Neural cell (in vitro differentiated cells): ENCODE results near the gene INTS6. TPM values are rescaled to one million over a fixed set of nuclear protein-coding genes. Genes with fewer than 3 reads are reported as not detected.

Experiments
- H2AFZ ChIP-seq: fragments of 200-600, 300-800 bp; sonication (generic), shearing (Covaris generic); 2 replicates; pipeline ENCODE4 v1.6.0; 2014; ENCODE audit warnings: low read depth, mild to moderate bottlenecking, antibody characterized with exemption, low read length, moderate library complexity
- H3F3A ChIP-seq: fragments of 200-600 bp; shearing (Covaris generic); 2 replicates; pipeline ENCODE4 v1.6.1; 2016; ENCODE audit warnings: mild to moderate bottlenecking, moderate library complexity, mixed read lengths, antibody characterized with exemption, low read length; ENCODE audit not compliant: insufficient read depth, poor library complexity, severe bottlenecking
- H3K27ac ChIP-seq: fragments of 200-600, 300-800 bp; sonication (generic), shearing (Covaris generic); 2 replicates; pipeline ENCODE4 v1.5.1; 2014; ENCODE audit warnings: mild to moderate bottlenecking, low read length, moderate library complexity
- H3K27me3 ChIP-seq: fragments of 300-800, 200-600 bp; sonication (generic), shearing (Covaris generic); 2 replicates; pipeline ENCODE4 v1.6.0; 2014; ENCODE audit warnings: mild to moderate bottlenecking, low read depth, low read length, moderate library complexity; ENCODE audit not compliant: insufficient read depth
- H3K36me3 ChIP-seq: fragments of 300-800, 200-600 bp; sonication (generic), shearing (Covaris generic); 2 replicates; pipeline ENCODE4 v1.5.1; 2014; ENCODE audit warnings: mild to moderate bottlenecking, antibody characterized with exemption, low read length, moderate library complexity; ENCODE audit not compliant: insufficient read depth
- H3K4me2 ChIP-seq: fragments of 300-800, 200-600 bp; sonication (generic), shearing (Covaris generic); 2 replicates; pipeline ENCODE4 v1.6.0; 2014; ENCODE audit warnings: mild to moderate bottlenecking, low read length
- H3K4me3 ChIP-seq: fragments of 300-800, 200-600 bp; sonication (generic), shearing (Covaris generic); 2 replicates; pipeline ENCODE4 v1.5.1; 2014; ENCODE audit warnings: mild to moderate bottlenecking, low read length, moderate library complexity
- H3K79me2 ChIP-seq: fragments of 200-600 bp; shearing (Covaris generic); replicated peaks from 2 replicates; pipeline ENCODE4 v1.6.0; 2014; ENCODE audit warnings: mild to moderate bottlenecking, low read length, moderate library complexity; ENCODE audit not compliant: insufficient read depth
- H3K9ac ChIP-seq: fragments of 300-800, 200-600 bp; sonication (generic), shearing (Covaris generic); 2 replicates; pipeline ENCODE4 v1.6.1; 2016; ENCODE audit warnings: mild to moderate bottlenecking, low read length, mixed read lengths
- H3K9me2 ChIP-seq: fragments of 200-600 bp; shearing (Covaris generic); 2 replicates; pipeline ENCODE4 v1.6.1; 2016; ENCODE audit warnings: mild to moderate bottlenecking, low read length, mixed read lengths; ENCODE audit not compliant: insufficient read depth
- H3K9me3 ChIP-seq: fragments of 200-600, 300-800 bp; sonication (generic), shearing (Covaris generic); 2 replicates; pipeline ENCODE4 v1.6.1; 2016; ENCODE audit warnings: mild to moderate bottlenecking, mixed run types, low read length, moderate library complexity, mixed read lengths
- H4K20me1 ChIP-seq: fragments of 200-600 bp; shearing (Covaris generic); 2 replicates; pipeline ENCODE4 v1.6.1; 2016; ENCODE audit warnings: mild to moderate bottlenecking, mixed run types; ENCODE audit not compliant: insufficient read depth
- EP300 ChIP-seq: fragments of 450-650 bp; conservative IDR thresholded peaks from 2 replicates; pipeline ENCODE4 v1.6.1; 2014; ENCODE audit warnings: antibody characterized with exemption, mild to moderate bottlenecking, moderate library complexity; ENCODE audit not compliant: poor library complexity, severe bottlenecking
- EZH2 ChIP-seq: fragments of 200-600, 300-800 bp; shearing (Covaris generic), sonication (generic); IDR thresholded peaks from 2 replicates; pipeline ENCODE4 v1.6.1; 2014; ENCODE audit warnings: antibody characterized with exemption, low read length, borderline replicate concordance, mild to moderate bottlenecking; ENCODE audit not compliant: insufficient read depth, poor library complexity, severe bottlenecking
- MXI1 ChIP-seq: fragments of 450-650 bp; conservative IDR thresholded peaks from 2 replicates; pipeline ENCODE4 v1.6.1; 2014; ENCODE audit warnings: antibody characterized with exemption, mild to moderate bottlenecking; ENCODE audit not compliant: poor library complexity, severe bottlenecking
- POLR2AphosphoS5 ChIP-seq: IDR thresholded peaks from 2 replicates; pipeline ENCODE4 v1.6.1; 2012
- RAD21 ChIP-seq: fragments of 450-650 bp; conservative IDR thresholded peaks from 2 replicates; pipeline ENCODE4 v1.6.1; 2014; ENCODE audit warnings: antibody characterized with exemption, mild to moderate bottlenecking, moderate library complexity
- SMC3 ChIP-seq: fragments of 450-650 bp; conservative IDR thresholded peaks from 2 replicates; pipeline ENCODE4 v1.6.1; 2014; ENCODE audit warnings: antibody characterized with exemption, mild to moderate bottlenecking, moderate library complexity; ENCODE audit not compliant: poor library complexity
- TAF1 ChIP-seq: IDR thresholded peaks from 2 replicates; pipeline ENCODE4 v1.6.1; 2012; ENCODE audit warnings: low read depth
- polyA plus RNA-seq: library from polyadenylated mRNA; depleted of rRNA; stranded (reverse); fragments of >200 nt; gene quantifications from 2 replicates; pipeline ENCODE4 v1.2.3, GENCODE V29; 2014
- TF ChIP-seq, protein P1 (sequence below): fragments of 450-650 bp; IDR thresholded peaks from 2 replicates; pipeline ENCODE4 v1.5.1; 2014; ENCODE audit warnings: antibody characterized with exemption, mild to moderate bottlenecking, moderate library complexity; ENCODE audit not compliant: poor library complexity, severe bottlenecking
- TF ChIP-seq, protein P2 (sequence below): IDR thresholded peaks from 2 replicates; pipeline ENCODE4 v1.6.1; 2012; ENCODE audit warnings: borderline replicate concordance

The INTS6 gene
- polyA plus RNA-seq, 1 donor from 2014 or later: 22.6 TPM

DNA sequence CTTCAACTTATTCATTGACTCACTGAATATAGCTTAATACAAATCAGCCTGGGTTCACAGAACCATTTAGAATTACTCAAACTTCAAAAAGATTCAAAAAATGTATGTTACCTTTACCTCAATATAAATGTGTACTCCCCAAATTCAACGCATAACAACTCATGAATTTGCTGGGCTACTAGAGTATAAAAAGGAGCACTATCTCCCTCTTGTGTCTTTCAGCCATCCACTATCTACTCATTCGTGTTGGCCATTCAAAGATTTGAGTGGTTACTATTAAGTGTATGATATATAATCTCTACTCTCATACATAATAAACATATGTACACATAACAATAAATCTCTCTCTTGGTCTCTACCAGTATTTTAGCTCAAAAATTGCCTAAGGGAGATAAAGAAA is 20.3 kb downstream of the INTS6 start:
- H3K79me2 ChIP-seq: no peaks in the 10 kb centered on the region
- no peaks in the 10 kb centered on the region for H3K9me3 ChIP-seq
- H3K4me2 ChIP-seq: no peak overlapping the region
- H3K27me3 ChIP-seq: no peaks in the 10 kb centered on the region
- no peak overlapping the region for H3K9ac ChIP-seq
- no peak overlapping the region for H3K4me3 ChIP-seq
- H3K36me3 ChIP-seq: no peaks in the 10 kb centered on the region
- no peak for TF ChIP-seq POLR2AphosphoS5
- no peak for TF ChIP-seq SMC3
- no peak for TF ChIP-seq EZH2
- TF ChIP-seq, protein P1, sequence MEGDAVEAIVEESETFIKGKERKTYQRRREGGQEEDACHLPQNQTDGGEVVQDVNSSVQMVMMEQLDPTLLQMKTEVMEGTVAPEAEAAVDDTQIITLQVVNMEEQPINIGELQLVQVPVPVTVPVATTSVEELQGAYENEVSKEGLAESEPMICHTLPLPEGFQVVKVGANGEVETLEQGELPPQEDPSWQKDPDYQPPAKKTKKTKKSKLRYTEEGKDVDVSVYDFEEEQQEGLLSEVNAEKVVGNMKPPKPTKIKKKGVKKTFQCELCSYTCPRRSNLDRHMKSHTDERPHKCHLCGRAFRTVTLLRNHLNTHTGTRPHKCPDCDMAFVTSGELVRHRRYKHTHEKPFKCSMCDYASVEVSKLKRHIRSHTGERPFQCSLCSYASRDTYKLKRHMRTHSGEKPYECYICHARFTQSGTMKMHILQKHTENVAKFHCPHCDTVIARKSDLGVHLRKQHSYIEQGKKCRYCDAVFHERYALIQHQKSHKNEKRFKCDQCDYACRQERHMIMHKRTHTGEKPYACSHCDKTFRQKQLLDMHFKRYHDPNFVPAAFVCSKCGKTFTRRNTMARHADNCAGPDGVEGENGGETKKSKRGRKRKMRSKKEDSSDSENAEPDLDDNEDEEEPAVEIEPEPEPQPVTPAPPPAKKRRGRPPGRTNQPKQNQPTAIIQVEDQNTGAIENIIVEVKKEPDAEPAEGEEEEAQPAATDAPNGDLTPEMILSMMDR: no peak
- TF ChIP-seq, protein P2, sequence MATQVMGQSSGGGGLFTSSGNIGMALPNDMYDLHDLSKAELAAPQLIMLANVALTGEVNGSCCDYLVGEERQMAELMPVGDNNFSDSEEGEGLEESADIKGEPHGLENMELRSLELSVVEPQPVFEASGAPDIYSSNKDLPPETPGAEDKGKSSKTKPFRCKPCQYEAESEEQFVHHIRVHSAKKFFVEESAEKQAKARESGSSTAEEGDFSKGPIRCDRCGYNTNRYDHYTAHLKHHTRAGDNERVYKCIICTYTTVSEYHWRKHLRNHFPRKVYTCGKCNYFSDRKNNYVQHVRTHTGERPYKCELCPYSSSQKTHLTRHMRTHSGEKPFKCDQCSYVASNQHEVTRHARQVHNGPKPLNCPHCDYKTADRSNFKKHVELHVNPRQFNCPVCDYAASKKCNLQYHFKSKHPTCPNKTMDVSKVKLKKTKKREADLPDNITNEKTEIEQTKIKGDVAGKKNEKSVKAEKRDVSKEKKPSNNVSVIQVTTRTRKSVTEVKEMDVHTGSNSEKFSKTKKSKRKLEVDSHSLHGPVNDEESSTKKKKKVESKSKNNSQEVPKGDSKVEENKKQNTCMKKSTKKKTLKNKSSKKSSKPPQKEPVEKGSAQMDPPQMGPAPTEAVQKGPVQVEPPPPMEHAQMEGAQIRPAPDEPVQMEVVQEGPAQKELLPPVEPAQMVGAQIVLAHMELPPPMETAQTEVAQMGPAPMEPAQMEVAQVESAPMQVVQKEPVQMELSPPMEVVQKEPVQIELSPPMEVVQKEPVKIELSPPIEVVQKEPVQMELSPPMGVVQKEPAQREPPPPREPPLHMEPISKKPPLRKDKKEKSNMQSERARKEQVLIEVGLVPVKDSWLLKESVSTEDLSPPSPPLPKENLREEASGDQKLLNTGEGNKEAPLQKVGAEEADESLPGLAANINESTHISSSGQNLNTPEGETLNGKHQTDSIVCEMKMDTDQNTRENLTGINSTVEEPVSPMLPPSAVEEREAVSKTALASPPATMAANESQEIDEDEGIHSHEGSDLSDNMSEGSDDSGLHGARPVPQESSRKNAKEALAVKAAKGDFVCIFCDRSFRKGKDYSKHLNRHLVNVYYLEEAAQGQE: no peak
- no peak for TF ChIP-seq TAF1
- TF ChIP-seq MXI1: no peak
- no peak for TF ChIP-seq RAD21
- TF ChIP-seq EP300: no peak
- no peaks in the 10 kb centered on the region for H4K20me1 ChIP-seq
- no peaks in the 10 kb centered on the region for H3K9me2 ChIP-seq
- H3F3A ChIP-seq: no peaks in the 10 kb centered on the region
- no peak overlapping the region for H2AFZ ChIP-seq
- no peak overlapping the region for H3K27ac ChIP-seq

DNA sequence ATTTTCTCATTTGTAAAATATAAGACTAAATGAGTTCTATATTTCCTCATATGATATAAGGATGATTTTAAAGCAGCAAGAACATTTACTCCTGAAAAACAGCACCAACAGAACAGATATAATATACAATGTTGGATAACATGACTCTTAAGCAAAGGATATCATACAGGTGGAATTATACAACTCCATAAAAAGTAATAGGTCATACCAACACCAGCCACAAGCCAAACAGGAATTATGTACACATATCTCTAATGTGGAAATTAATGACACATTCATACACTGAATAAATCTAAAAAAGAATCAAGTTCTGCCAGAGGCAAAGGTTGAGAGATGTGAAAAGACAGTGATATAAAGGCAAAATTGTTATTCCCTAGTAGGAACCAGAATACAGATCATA is 25.9 kb downstream of the INTS6 start:
- Histone ChIP-seq H3K27me3 (no peaks in the 10 kb centered on the region), H3K27ac (no peak overlapping the region), H2AFZ (no peak overlapping the region), H3F3A (no peaks in the 10 kb centered on the region), H3K4me3 (no peak overlapping the region), H3K79me2 (peaks cover 29% of the 10 kb centered on the region), H4K20me1 (no peaks in the 10 kb centered on the region), H3K9me2 (no peaks in the 10 kb centered on the region), H3K9ac (no peak overlapping the region), H3K4me2 (no peak overlapping the region), H3K36me3 (no peaks in the 10 kb centered on the region), H3K9me3 (no peaks in the 10 kb centered on the region)
- TF ChIP-seq EZH2: no peak
- TF ChIP-seq RAD21: no peak
- TF ChIP-seq, protein P2: no peak
- TF ChIP-seq, protein P1: no peak
- TF ChIP-seq POLR2AphosphoS5: no peak
